HEK293 (cell line): Measurements from ENCODE around the gene TYRO3.

Source experiments
- EGR2 ChIP-seq: fragments of 450-650 bp; formaldehyde crosslinking; IDR thresholded peaks from 2 replicates; pipeline ENCODE4 v1.5.1; 2016; ENCODE audit warnings: low read depth, missing biosample characterization, missing genetic modification characterization
- GLIS1 ChIP-seq: fragments of 450-650 bp; formaldehyde crosslinking; IDR thresholded peaks from 2 replicates; pipeline ENCODE4 v1.5.1; 2016; ENCODE audit warnings: missing biosample characterization, missing genetic modification characterization
- GLIS2 ChIP-seq: fragments of 450-650 bp; formaldehyde crosslinking; IDR thresholded peaks from 2 replicates; pipeline ENCODE4 v1.5.1; 2016; ENCODE audit warnings: missing biosample characterization, missing genetic modification characterization
- KLF8 ChIP-seq: fragments of 450-650 bp; formaldehyde crosslinking; IDR thresholded peaks from 2 replicates; pipeline ENCODE4 v1.5.1; 2016; ENCODE audit warnings: missing biosample characterization, missing genetic modification characterization
- SP3 ChIP-seq: fragments of 450-650 bp; formaldehyde crosslinking; IDR thresholded peaks from 2 replicates; pipeline ENCODE4 v1.5.1; 2016; ENCODE audit warnings: missing biosample characterization, missing genetic modification characterization
- TCF7L2 ChIP-seq: IDR thresholded peaks from 2 replicates; pipeline ENCODE4 v1.6.1; 2011; ENCODE audit warnings: low read depth, mild to moderate bottlenecking, inconsistent platforms, low read length, moderate library complexity, borderline replicate concordance
- ZFHX2 ChIP-seq: fragments of 450-650 bp; formaldehyde crosslinking; conservative IDR thresholded peaks from 2 replicates; pipeline ENCODE4 v1.5.1; 2016; ENCODE audit warnings: missing biosample characterization, missing genetic modification characterization
- ZNF302 ChIP-seq: fragments of 450-650 bp; formaldehyde crosslinking; IDR thresholded peaks from 2 replicates; pipeline ENCODE4 v1.5.1; 2016; ENCODE audit warnings: missing biosample characterization, missing genetic modification characterization, low read depth
- ZNF335 ChIP-seq: fragments of 450-650 bp; formaldehyde crosslinking; conservative IDR thresholded peaks from 2 replicates; pipeline ENCODE4 v1.5.1; 2016; ENCODE audit warnings: missing biosample characterization, missing genetic modification characterization
- ZNF366 ChIP-seq: fragments of 450-650 bp; formaldehyde crosslinking; conservative IDR thresholded peaks from 2 replicates; pipeline ENCODE4 v1.5.1; 2016; ENCODE audit warnings: missing biosample characterization, missing genetic modification characterization
- ZNF560 ChIP-seq: fragments of 450-650 bp; formaldehyde crosslinking; IDR thresholded peaks from 2 replicates; pipeline ENCODE4 v1.5.1; 2017; ENCODE audit warnings: missing biosample characterization, missing genetic modification characterization, borderline replicate concordance
- ZNF600 ChIP-seq: fragments of 450-650 bp; formaldehyde crosslinking; IDR thresholded peaks from 2 replicates; pipeline ENCODE4 v1.5.1; 2016; ENCODE audit warnings: missing biosample characterization, missing genetic modification characterization
- ZNF624 ChIP-seq: fragments of 450-650 bp; formaldehyde crosslinking; IDR thresholded peaks from 2 replicates; pipeline ENCODE4 v1.5.1; 2017; ENCODE audit warnings: missing biosample characterization, missing genetic modification characterization
- ZNF654 ChIP-seq: fragments of 450-650 bp; formaldehyde crosslinking; IDR thresholded peaks from 2 replicates; pipeline ENCODE4 v1.5.1; 2016; ENCODE audit warnings: low read depth, missing biosample characterization, missing genetic modification characterization
- ZNF670 ChIP-seq: fragments of 450-650 bp; formaldehyde crosslinking; IDR thresholded peaks from 2 replicates; pipeline ENCODE4 v1.5.1; 2016; ENCODE audit warnings: missing biosample characterization, missing genetic modification characterization, low read depth
- ZNF768 ChIP-seq: fragments of 450-650 bp; formaldehyde crosslinking; IDR thresholded peaks from 2 replicates; pipeline ENCODE4 v1.5.1; 2018; ENCODE audit warnings: missing biosample characterization, mild to moderate bottlenecking, missing genetic modification characterization
- ZSCAN30 ChIP-seq: fragments of 450-650 bp; IDR thresholded peaks from 2 replicates; pipeline ENCODE4 v1.5.1; 2018; ENCODE audit warnings: missing biosample characterization, mild to moderate bottlenecking, missing genetic modification characterization, moderate library complexity
- TF ChIP-seq, protein P1 (sequence below): fragments of 450-650 bp; formaldehyde crosslinking; conservative IDR thresholded peaks from 2 replicates; pipeline ENCODE4 v1.5.1; 2016; ENCODE audit warnings: low read depth, missing biosample characterization, missing genetic modification characterization
- TF ChIP-seq, protein P2 (sequence below): fragments of 450-650 bp; formaldehyde crosslinking; IDR thresholded peaks from 2 replicates; pipeline ENCODE4 v1.5.1; 2016; ENCODE audit warnings: missing biosample characterization, missing genetic modification characterization
- TF ChIP-seq, protein P3 (sequence below): fragments of 450-650 bp; formaldehyde crosslinking; IDR thresholded peaks from 2 replicates; pipeline ENCODE4 v1.5.1; 2016; ENCODE audit warnings: missing biosample characterization, missing genetic modification characterization
- TF ChIP-seq, protein P4 (sequence below): fragments of 450-650 bp; formaldehyde crosslinking; optimal IDR thresholded peaks from 2 replicates; pipeline ENCODE3; 2016; ENCODE audit warnings: missing biosample characterization, mild to moderate bottlenecking, missing genetic modification characterization
- TF ChIP-seq, protein P5 (sequence below): fragments of 450-650 bp; formaldehyde crosslinking; IDR thresholded peaks from 2 replicates; pipeline ENCODE4 v1.5.1; 2016; ENCODE audit warnings: missing biosample characterization, missing genetic modification characterization

The TYRO3 gene

DNA sequence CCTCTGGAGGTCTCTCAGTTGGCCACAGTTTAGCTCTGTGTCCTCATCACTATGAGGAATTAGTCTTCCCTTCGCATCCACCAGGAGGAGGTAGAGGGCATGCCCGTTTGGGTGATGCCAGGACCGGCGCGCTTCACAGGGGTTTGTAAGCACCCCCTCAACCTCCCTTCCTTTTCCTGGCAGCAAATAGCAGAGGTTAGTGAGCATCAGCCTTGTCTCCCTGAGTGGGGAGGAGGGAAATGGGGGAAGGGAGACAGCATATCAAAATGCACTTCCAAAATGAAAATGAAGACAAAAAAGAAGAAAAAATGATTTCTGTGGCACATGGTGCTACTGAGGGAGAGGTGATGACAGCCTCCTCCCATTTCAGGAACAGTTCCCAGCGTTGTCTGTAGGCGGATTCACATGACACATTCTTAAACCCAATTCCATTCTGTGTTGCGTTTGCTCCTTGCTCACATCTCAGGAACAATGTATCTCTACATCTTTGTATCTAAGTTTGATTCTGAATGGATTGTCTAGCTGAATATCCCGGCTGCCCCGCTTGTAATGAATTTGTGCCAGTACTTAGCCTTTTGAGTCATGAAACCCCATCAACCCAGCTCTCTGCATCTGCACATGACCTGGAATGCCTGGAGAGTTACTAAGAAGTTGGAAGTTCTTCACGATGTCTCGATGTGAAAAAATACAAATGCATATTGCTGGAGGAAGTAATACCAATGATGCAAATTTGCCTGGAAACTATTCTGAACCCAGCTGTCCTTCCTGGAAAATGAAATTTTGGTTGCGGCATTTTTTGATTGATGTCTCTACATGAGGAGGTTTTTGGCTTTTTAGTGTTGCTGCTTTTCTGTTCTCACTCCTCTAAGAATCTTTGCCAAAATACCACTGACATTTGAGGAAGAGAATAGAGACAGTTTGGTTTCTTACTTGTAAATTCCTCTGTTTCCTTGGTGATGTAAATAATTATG lies 45.2 kb downstream of the TYRO3 start (continued):
- TF ChIP-seq, protein P1, sequence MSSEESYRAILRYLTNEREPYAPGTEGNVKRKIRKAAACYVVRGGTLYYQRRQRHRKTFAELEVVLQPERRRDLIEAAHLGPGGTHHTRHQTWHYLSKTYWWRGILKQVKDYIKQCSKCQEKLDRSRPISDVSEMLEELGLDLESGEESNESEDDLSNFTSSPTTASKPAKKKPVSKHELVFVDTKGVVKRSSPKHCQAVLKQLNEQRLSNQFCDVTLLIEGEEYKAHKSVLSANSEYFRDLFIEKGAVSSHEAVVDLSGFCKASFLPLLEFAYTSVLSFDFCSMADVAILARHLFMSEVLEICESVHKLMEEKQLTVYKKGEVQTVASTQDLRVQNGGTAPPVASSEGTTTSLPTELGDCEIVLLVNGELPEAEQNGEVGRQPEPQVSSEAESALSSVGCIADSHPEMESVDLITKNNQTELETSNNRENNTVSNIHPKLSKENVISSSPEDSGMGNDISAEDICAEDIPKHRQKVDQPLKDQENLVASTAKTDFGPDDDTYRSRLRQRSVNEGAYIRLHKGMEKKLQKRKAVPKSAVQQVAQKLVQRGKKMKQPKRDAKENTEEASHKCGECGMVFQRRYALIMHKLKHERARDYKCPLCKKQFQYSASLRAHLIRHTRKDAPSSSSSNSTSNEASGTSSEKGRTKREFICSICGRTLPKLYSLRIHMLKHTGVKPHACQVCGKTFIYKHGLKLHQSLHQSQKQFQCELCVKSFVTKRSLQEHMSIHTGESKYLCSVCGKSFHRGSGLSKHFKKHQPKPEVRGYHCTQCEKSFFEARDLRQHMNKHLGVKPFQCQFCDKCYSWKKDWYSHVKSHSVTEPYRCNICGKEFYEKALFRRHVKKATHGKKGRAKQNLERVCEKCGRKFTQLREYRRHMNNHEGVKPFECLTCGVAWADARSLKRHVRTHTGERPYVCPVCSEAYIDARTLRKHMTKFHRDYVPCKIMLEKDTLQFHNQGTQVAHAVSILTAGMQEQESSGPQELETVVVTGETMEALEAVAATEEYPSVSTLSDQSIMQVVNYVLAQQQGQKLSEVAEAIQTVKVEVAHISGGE (tag by site-specific recombination) = no peak
- no peak for TF ChIP-seq TCF7L2
- TF ChIP-seq ZNF302 = no peak
- TF ChIP-seq ZNF670 (tag by site-specific recombination) = no peak
- TF ChIP-seq GLIS2 = peak; percentile 73
- no peak for TF ChIP-seq KLF8 (tag by site-specific recombination)
- TF ChIP-seq ZNF600 (tag by site-specific recombination) = peak; percentile 91
- TF ChIP-seq SP3 (tag by site-specific recombination) = peak; percentile 19; the same call in 1 of the 2 replicates
- peak; percentile 49; the same call in 1 of the 2 replicates for TF ChIP-seq ZFHX2 (tag by site-specific recombination)
- TF ChIP-seq ZNF624 = no peak
- no peak for TF ChIP-seq ZNF768 (tag by site-specific recombination)
- 0 out of 2 replicates have a peak, but pooled peaks have one; percentile 9 for TF ChIP-seq EGR2 (tag by site-specific recombination)
- TF ChIP-seq ZNF366 (tag by site-specific recombination) = peak; percentile 53; the same call in 1 of the 2 replicates
- peak; percentile 64 for TF ChIP-seq ZNF335 (tag by site-specific recombination)
- TF ChIP-seq, protein P2, sequence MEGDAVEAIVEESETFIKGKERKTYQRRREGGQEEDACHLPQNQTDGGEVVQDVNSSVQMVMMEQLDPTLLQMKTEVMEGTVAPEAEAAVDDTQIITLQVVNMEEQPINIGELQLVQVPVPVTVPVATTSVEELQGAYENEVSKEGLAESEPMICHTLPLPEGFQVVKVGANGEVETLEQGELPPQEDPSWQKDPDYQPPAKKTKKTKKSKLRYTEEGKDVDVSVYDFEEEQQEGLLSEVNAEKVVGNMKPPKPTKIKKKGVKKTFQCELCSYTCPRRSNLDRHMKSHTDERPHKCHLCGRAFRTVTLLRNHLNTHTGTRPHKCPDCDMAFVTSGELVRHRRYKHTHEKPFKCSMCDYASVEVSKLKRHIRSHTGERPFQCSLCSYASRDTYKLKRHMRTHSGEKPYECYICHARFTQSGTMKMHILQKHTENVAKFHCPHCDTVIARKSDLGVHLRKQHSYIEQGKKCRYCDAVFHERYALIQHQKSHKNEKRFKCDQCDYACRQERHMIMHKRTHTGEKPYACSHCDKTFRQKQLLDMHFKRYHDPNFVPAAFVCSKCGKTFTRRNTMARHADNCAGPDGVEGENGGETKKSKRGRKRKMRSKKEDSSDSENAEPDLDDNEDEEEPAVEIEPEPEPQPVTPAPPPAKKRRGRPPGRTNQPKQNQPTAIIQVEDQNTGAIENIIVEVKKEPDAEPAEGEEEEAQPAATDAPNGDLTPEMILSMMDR (tag by site-specific recombination) = peak; percentile 73; the same call in 1 of the 2 replicates
- TF ChIP-seq ZSCAN30 (tag by site-specific recombination) = 0 out of 2 replicates have a peak, but pooled peaks have one; percentile 25
- TF ChIP-seq ZNF560 (tag by site-specific recombination) = no peak
- TF ChIP-seq, protein P3, sequence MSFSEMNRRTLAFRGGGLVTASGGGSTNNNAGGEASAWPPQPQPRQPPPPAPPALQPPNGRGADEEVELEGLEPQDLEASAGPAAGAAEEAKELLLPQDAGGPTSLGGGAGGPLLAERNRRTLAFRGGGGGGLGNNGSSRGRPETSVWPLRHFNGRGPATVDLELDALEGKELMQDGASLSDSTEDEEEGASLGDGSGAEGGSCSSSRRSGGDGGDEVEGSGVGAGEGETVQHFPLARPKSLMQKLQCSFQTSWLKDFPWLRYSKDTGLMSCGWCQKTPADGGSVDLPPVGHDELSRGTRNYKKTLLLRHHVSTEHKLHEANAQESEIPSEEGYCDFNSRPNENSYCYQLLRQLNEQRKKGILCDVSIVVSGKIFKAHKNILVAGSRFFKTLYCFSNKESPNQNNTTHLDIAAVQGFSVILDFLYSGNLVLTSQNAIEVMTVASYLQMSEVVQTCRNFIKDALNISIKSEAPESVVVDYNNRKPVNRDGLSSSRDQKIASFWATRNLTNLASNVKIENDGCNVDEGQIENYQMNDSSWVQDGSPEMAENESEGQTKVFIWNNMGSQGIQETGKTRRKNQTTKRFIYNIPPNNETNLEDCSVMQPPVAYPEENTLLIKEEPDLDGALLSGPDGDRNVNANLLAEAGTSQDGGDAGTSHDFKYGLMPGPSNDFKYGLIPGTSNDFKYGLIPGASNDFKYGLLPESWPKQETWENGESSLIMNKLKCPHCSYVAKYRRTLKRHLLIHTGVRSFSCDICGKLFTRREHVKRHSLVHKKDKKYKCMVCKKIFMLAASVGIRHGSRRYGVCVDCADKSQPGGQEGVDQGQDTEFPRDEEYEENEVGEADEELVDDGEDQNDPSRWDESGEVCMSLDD (tag by site-specific recombination) = 0 out of 2 replicates have a peak, but pooled peaks have one; percentile 47
- peak; percentile 12; the same call in 1 of the 2 replicates for TF ChIP-seq GLIS1 (tag by site-specific recombination)
- TF ChIP-seq, protein P4, sequence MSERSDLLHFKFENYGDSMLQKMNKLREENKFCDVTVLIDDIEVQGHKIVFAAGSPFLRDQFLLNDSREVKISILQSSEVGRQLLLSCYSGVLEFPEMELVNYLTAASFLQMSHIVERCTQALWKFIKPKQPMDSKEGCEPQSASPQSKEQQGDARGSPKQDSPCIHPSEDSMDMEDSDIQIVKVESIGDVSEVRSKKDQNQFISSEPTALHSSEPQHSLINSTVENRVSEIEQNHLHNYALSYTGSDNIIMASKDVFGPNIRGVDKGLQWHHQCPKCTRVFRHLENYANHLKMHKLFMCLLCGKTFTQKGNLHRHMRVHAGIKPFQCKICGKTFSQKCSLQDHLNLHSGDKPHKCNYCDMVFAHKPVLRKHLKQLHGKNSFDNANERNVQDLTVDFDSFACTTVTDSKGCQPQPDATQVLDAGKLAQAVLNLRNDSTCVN (tag by site-specific recombination) = peak; percentile 16
- TF ChIP-seq, protein P5, sequence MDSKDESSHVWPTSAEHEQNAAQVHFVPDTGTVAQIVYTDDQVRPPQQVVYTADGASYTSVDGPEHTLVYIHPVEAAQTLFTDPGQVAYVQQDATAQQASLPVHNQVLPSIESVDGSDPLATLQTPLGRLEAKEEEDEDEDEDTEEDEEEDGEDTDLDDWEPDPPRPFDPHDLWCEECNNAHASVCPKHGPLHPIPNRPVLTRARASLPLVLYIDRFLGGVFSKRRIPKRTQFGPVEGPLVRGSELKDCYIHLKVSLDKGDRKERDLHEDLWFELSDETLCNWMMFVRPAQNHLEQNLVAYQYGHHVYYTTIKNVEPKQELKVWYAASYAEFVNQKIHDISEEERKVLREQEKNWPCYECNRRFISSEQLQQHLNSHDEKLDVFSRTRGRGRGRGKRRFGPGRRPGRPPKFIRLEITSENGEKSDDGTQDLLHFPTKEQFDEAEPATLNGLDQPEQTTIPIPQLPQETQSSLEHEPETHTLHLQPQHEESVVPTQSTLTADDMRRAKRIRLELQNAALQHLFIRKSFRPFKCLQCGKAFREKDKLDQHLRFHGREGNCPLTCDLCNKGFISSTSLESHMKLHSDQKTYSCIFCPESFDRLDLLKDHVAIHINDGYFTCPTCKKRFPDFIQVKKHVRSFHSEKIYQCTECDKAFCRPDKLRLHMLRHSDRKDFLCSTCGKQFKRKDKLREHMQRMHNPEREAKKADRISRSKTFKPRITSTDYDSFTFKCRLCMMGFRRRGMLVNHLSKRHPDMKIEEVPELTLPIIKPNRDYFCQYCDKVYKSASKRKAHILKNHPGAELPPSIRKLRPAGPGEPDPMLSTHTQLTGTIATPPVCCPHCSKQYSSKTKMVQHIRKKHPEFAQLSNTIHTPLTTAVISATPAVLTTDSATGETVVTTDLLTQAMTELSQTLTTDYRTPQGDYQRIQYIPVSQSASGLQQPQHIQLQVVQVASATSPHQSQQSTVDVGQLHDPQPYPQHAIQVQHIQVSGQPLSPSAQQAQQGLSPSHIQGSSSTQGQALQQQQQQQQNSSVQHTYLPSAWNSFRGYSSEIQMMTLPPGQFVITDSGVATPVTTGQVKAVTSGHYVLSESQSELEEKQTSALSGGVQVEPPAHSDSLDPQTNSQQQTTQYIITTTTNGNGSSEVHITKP (tag by site-specific recombination) = peak; percentile 75
- peak; percentile 23 for TF ChIP-seq ZNF654
